KMS-11 (cell line): ENCODE data around the gene MOB3A.

Experiments
- H2AFZ ChIP-seq: fragments of 200-600 bp; sonication (generic); 2 replicates; pipeline ENCODE4 v1.6.1; 2016; ENCODE audit warnings: antibody characterized with exemption, mixed run types, low read depth
- H3K27ac ChIP-seq: fragments of 200-600 bp; sonication (generic); 2 replicates; pipeline ENCODE4 v1.6.1; 2016; ENCODE audit warnings: mild to moderate bottlenecking, mixed run types
- H3K27me3 ChIP-seq: fragments of 200-600 bp; sonication (generic); 2 replicates; pipeline ENCODE4 v1.6.1; 2017; ENCODE audit warnings: mild to moderate bottlenecking, low read depth, mixed run types, moderate library complexity; ENCODE audit not compliant: insufficient read depth
- H3K36me3 ChIP-seq: fragments of 200-600 bp; sonication (generic); 2 replicates; pipeline ENCODE4 v1.6.1; 2017; ENCODE audit warnings: mild to moderate bottlenecking, mixed run types; ENCODE audit not compliant: insufficient read depth
- H3K4me1 ChIP-seq: fragments of 200-600 bp; sonication (generic); 2 replicates; pipeline ENCODE4 v1.6.1; 2016; ENCODE audit warnings: mild to moderate bottlenecking, low read depth, mixed run types; ENCODE audit not compliant: poor library complexity, severe bottlenecking
- H3K4me2 ChIP-seq: fragments of 200-600 bp; sonication (generic); 2 replicates; pipeline ENCODE4 v1.7.0; 2016; ENCODE audit warnings: mild to moderate bottlenecking, mixed run types
- H3K4me3 ChIP-seq: fragments of 200-600 bp; sonication (generic); IDR thresholded peaks from 2 replicates; pipeline ENCODE4 v1.6.1; 2017; ENCODE audit warnings: low read depth, low read length, mixed read lengths; ENCODE audit not compliant: insufficient read depth
- H3K79me2 ChIP-seq: fragments of 200-600 bp; sonication (generic); 2 replicates; pipeline ENCODE4 v1.6.1; 2016; ENCODE audit warnings: low read depth, mixed run types; ENCODE audit not compliant: insufficient read depth
- H3K9ac ChIP-seq: fragments of 200-600 bp; sonication (generic); 2 replicates; pipeline ENCODE4 v1.6.1; 2016; ENCODE audit warnings: mild to moderate bottlenecking, mixed run types
- H4K20me1 ChIP-seq: fragments of 200-600 bp; sonication (generic); 2 replicates; pipeline ENCODE4 v1.6.1; 2016; ENCODE audit warnings: mild to moderate bottlenecking, mixed run types; ENCODE audit not compliant: insufficient read depth
- CTCF ChIP-seq: fragments of 200-600 bp; sonication (generic); conservative IDR thresholded peaks from 2 replicates; pipeline ENCODE4 v1.6.1; 2017; ENCODE audit warnings: low read depth, mild to moderate bottlenecking, antibody characterized with exemption, low read length, moderate library complexity, mixed read lengths

Gene MOB3A

DNA sequence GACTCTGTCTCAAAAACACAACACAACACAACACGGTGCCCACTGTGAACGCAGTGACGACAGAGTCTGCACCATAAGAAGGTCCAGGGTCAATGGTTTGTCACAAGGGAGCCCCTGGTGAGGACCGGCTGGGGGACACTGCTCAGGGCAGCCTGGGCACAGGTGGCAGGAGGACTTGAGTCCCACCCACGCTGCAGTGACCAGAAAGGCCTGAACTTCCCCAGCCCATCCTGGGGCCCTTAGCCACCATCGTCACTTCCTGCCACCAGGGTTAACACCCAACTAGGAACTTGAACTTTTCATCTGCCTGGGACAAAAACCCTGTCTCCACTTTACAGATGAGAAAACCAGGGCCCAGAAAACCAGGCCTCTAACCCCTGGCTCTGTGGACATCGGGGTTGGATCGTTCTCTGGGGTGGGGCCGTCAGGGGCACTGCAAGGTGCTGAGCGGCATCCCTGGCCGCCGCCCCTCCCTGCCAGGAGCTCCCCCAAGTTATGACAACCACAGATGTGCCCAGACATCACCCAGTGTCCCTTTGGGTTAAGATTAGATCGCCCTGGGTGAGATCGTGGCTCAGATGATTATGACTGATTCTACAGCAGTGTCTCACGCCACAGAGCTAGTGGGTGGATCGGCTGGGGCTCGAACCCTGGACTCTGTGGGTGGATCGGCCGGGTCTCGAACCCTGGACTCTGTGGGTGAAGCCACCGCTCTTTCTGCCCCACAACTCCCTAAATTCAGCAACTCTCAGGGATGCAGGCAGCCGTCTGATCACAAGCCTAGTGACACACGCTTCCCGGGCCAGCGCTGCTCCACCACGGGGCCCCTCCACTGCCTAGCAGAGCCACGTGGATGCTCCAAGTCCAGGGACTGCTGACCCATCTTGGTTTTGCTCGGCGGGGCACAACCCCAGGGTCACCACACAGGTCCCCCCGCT is 14.0 kb downstream of the MOB3A start:
- H3K79me2 ChIP-seq, result peaks cover 25% of the 10 kb centered on the region; the same call in 1 of the 2 replicates
- H3K27ac ChIP-seq, result no peak overlapping the region
- no peaks in the 10 kb centered on the region for H4K20me1 ChIP-seq
- H3K27me3 ChIP-seq, result no peaks in the 10 kb centered on the region
- H3K4me1 ChIP-seq, result peaks cover 37% of the 10 kb centered on the region
- H2AFZ ChIP-seq, result no peak overlapping the region
- H3K4me2 ChIP-seq, result no peak overlapping the region
- no peak overlapping the region for H3K9ac ChIP-seq
- 0 out of 2 replicates have a peak, but pooled peaks cover 5% of the 10 kb centered on the region for H3K36me3 ChIP-seq
- no peak overlapping the region for H3K4me3 ChIP-seq
- TF ChIP-seq CTCF, result no peak

- 0 out of 2 replicates have a peak, but pooled peaks cover 5% of the 10 kb centered on the region for H3K36me3 ChIP-seq
- peaks cover 23% of the 10 kb centered on the region for H3K4me1 ChIP-seq
- TF ChIP-seq CTCF, result no peak
- H3K27ac ChIP-seq, result no peak overlapping the region
- H3K4me2 ChIP-seq, result no peak overlapping the region
- H2AFZ ChIP-seq, result no peak overlapping the region
- no peak overlapping the region for H3K9ac ChIP-seq
- H4K20me1 ChIP-seq, result no peaks in the 10 kb centered on the region
- H3K4me3 ChIP-seq, result no peak overlapping the region
- peaks cover 25% of the 10 kb centered on the region; the same call in 1 of the 2 replicates for H3K79me2 ChIP-seq
- no peaks in the 10 kb centered on the region for H3K27me3 ChIP-seq
Measured at GRCh38 chr19:2080336-2080988, 15.7 kb downstream of the MOB3A start.

- no peak overlapping the region for H3K27ac ChIP-seq
- no peak overlapping the region for H3K4me2 ChIP-seq
- no peak overlapping the region for H3K9ac ChIP-seq
- H3K4me1 ChIP-seq, result peaks cover 21% of the 10 kb centered on the region
- no peaks in the 10 kb centered on the region for H4K20me1 ChIP-seq
- H3K27me3 ChIP-seq, result no peaks in the 10 kb centered on the region
- H3K4me3 ChIP-seq, result no peak overlapping the region
- H3K79me2 ChIP-seq, result peaks cover 24% of the 10 kb centered on the region; the same call in 1 of the 2 replicates
- TF ChIP-seq CTCF, result no peak
- 0 out of 2 replicates have a peak, but pooled peaks cover 5% of the 10 kb centered on the region for H3K36me3 ChIP-seq
- no peak overlapping the region for H2AFZ ChIP-seq
Measured at GRCh38 chr19:2079865-2080301, 16.2 kb downstream of the MOB3A start.

DNA sequence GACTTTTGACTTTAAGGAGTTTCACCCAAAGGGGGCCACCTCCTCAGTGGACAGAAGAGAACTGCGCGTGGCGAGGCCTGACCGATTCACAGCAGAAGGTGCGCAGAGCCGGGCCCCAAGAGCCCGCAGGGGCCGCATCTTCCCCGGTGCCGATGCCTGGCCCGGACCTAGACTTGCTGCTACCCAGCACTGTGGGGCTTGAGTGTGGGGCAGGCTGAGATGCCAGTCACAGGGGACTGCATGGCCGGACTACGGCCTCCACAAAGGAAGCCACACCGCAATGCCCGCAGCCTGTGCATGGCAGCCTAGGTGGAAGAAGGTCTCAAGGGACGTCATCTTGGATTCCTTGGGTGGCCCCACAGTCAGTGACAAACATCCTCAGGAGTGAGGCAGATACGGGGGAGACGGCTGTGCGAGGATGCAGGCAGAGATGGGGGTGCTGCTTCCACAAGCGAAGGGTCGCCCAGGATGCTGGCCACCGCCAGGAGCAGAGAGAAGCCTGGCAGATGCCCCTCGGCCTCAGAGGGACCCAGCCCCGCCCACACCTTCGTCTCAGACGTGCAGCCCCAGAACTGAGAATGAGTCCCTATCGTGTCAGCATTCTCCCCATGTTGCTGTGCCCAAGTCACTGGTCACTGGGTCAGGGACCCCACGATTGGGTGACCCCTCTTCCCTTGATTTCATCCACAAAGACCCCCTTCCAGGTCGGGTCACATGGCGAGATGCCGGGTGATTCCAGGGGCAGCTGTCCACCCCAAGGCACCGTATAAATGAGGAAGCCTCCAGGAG is 16.9 kb downstream of the MOB3A start:
- Histone ChIP-seq H4K20me1 (no peaks in the 10 kb centered on the region), H3K9ac (no peak overlapping the region), H3K4me1 (peaks cover 15% of the 10 kb centered on the region), H3K27ac (no peak overlapping the region), H3K79me2 (peaks cover 20% of the 10 kb centered on the region; the same call in 1 of the 2 replicates), H3K4me2 (no peak overlapping the region), H3K4me3 (no peak overlapping the region), H3K36me3 (0 out of 2 replicates have a peak, but pooled peaks cover 5% of the 10 kb centered on the region), H3K27me3 (no peaks in the 10 kb centered on the region), H2AFZ (no peak overlapping the region)
- no peak for TF ChIP-seq CTCF
